ENCODE results near the gene RFX3. TPM values are rescaled to one million over a fixed set of nuclear protein-coding genes. Genes with fewer than 3 reads are reported as not detected.

Gene RFX3
- total RNA-seq, 6 experiments from 2014 or later, result 2.8 to 4.2 (median 3.5) TPM

GRCh38 chr9:3342159-3342777 is 183.5 kb downstream of the RFX3 start:
- TF ChIP-seq, protein P1, sequence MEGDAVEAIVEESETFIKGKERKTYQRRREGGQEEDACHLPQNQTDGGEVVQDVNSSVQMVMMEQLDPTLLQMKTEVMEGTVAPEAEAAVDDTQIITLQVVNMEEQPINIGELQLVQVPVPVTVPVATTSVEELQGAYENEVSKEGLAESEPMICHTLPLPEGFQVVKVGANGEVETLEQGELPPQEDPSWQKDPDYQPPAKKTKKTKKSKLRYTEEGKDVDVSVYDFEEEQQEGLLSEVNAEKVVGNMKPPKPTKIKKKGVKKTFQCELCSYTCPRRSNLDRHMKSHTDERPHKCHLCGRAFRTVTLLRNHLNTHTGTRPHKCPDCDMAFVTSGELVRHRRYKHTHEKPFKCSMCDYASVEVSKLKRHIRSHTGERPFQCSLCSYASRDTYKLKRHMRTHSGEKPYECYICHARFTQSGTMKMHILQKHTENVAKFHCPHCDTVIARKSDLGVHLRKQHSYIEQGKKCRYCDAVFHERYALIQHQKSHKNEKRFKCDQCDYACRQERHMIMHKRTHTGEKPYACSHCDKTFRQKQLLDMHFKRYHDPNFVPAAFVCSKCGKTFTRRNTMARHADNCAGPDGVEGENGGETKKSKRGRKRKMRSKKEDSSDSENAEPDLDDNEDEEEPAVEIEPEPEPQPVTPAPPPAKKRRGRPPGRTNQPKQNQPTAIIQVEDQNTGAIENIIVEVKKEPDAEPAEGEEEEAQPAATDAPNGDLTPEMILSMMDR (IDR thresholded peaks at IDR 0.05), result no peak
- peak overlapping the region; percentile 37; the same call in 1 of the 2 replicates for H3K4me3 Mint-ChIP-seq
- peak; percentile 21 for DNase-seq
- no peaks in the 10 kb centered on the region for H3K36me3 Mint-ChIP-seq (ENCODE audit: low read depth)
- H3K9me3 Mint-ChIP-seq, result no peaks in the 10 kb centered on the region
- no peaks in the 10 kb centered on the region for H3K27me3 Mint-ChIP-seq (ENCODE audit: insufficient read depth)
- no peak overlapping the region for H3K27ac Mint-ChIP-seq
- H3K4me1 Mint-ChIP-seq (ENCODE audit: low read depth), result peaks cover 24% of the 10 kb centered on the region

GRCh38 chr9:3337515-3338225 is 188.1 kb downstream of the RFX3 start:
- Mint-ChIP-seq H3K4me1 (ENCODE audit: low read depth) (peaks cover 19% of the 10 kb centered on the region), H3K27me3 (ENCODE audit: insufficient read depth) (peaks cover 1% of the 10 kb centered on the region; the same call in 1 of the 2 replicates), H3K4me3 (no peak overlapping the region), H3K27ac (no peak overlapping the region), H3K9me3 (no peaks in the 10 kb centered on the region), H3K36me3 (ENCODE audit: low read depth) (no peaks in the 10 kb centered on the region)
- DNase-seq, result peak; percentile 33
- TF ChIP-seq, protein P1 (IDR thresholded peaks at IDR 0.05), result no peak

GRCh38 chr9:3336951-3337350 is 188.8 kb downstream of the RFX3 start:
- Mint-ChIP-seq H3K27me3 (ENCODE audit: insufficient read depth) (peaks cover 1% of the 10 kb centered on the region; the same call in 1 of the 2 replicates), H3K27ac (no peak overlapping the region), H3K4me1 (ENCODE audit: low read depth) (peaks cover 12% of the 10 kb centered on the region), H3K4me3 (no peak overlapping the region), H3K9me3 (no peaks in the 10 kb centered on the region), H3K36me3 (ENCODE audit: low read depth) (no peaks in the 10 kb centered on the region)
- no peak for DNase-seq
- TF ChIP-seq, protein P1 (IDR thresholded peaks at IDR 0.05), result no peak

DNA sequence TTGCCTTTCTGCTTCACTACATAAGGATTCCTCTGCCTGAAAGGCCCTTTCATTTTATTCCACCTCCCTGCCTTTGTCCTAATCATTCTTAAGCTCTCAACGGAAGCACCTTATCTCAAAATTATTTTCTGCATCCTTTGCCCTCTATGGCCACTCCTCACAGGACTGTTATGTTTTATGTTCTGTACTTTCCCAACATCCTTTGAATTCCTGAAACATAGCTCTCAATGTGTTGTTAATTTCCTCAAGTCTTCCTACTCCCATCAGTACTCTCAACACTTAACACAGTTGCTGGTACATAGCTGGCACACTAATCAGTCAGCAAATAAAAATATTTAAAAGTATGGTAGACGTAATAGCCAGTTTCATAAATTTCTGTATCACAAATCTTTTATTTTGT is 193.0 kb downstream of the RFX3 start:
- Mint-ChIP-seq H3K27ac (no peak overlapping the region), H3K9me3 (no peaks in the 10 kb centered on the region), H3K36me3 (ENCODE audit: low read depth) (no peaks in the 10 kb centered on the region), H3K27me3 (ENCODE audit: insufficient read depth) (peaks cover 1% of the 10 kb centered on the region; the same call in 1 of the 2 replicates), H3K4me1 (ENCODE audit: low read depth) (peaks cover 18% of the 10 kb centered on the region), H3K4me3 (no peak overlapping the region)
- no peak for DNase-seq
- TF ChIP-seq, protein P1 (IDR thresholded peaks at IDR 0.05), result no peak

DNA sequence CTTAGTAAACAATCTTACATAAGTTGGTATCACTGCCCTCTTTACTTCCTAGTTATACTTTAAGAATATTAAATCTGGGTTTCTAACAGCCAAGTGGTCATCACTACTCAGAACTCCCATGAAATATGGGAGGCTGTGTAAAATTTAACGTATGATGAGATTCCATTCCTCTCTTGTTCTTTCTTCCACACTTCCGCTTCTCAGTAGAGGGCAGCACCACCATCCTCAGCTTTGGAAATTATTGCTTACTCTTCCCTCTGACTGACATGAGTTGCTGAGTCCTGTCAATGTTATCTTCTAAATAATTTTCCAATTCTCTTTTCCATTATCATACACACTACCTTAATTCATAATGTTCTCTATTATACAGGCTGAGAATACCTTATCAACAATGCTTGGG is 194.0 kb downstream of the RFX3 start:
- Mint-ChIP-seq H3K27ac (no peak overlapping the region), H3K27me3 (ENCODE audit: insufficient read depth) (peaks cover 1% of the 10 kb centered on the region; the same call in 1 of the 2 replicates), H3K4me1 (ENCODE audit: low read depth) (peaks cover 10% of the 10 kb centered on the region; the same call in 1 of the 2 replicates), H3K36me3 (ENCODE audit: low read depth) (no peaks in the 10 kb centered on the region), H3K9me3 (no peaks in the 10 kb centered on the region), H3K4me3 (no peak overlapping the region)
- DNase-seq, result no peak
- TF ChIP-seq, protein P1 (IDR thresholded peaks at IDR 0.05), result peak; percentile 33
